Mucosa of descending colon (tissue), 3 donors: ENCODE data around the gene INPP5F. TPM values are rescaled to one million over a fixed set of nuclear protein-coding genes. Genes with fewer than 3 reads are reported as not detected.
"Not testable (repeated sequence)": the region's sequence is repeated elsewhere in the genome, so short reads cannot be mapped to it uniquely, and the experiment has no call there.

Source experiments
- ATAC-seq: fragments of 200-7000 bp; cut with Tn5 transposase; one replicate; pipeline ENCODE4 v1.9.1; 2020; ENCODE audit warnings: mild to moderate bottlenecking, moderate library complexity
- DNase-seq, 3 donors: peaks; one replicate each; pipeline ENCODE4 v3.0.0-alpha.2; 2020
- H3K36me3 ChIP-seq: fragments of 200-600 bp; one replicate; pipeline ENCODE4 v1.8.0; 2021; ENCODE audit warnings: low read depth, mild to moderate bottlenecking
- H3K4me1 ChIP-seq: fragments of 200-600 bp; one replicate; pipeline ENCODE4 v1.8.0; 2021; ENCODE audit warnings: low read depth, mild to moderate bottlenecking
- H3K4me3 ChIP-seq: fragments of 200-600 bp; one replicate; pipeline ENCODE4 v1.8.0; 2021; ENCODE audit warnings: mild to moderate bottlenecking
- H3K9me3 ChIP-seq: fragments of 200-600 bp; one replicate; pipeline ENCODE4 v1.8.0; 2021; ENCODE audit warnings: mild to moderate bottlenecking
- CTCF ChIP-seq: fragments of 200-600 bp; IDR thresholded peaks from one replicate; pipeline ENCODE4 v1.8.0; 2022; ENCODE audit warnings: antibody characterized with exemption, mild to moderate bottlenecking
- intact Hi-C, 2 donors: fragments of 100-400 bp; cut with DNase I in 1 of 2; cut with micrococcal nuclease in 1 of 2; formaldehyde crosslinking; loops; one replicate each; pipeline versions ENCODE4 v1.11.0 to v1.11.1; 2022; cut with DNase I, micrococcal nuclease
- total RNA-seq, 3 donors: library from RNA; stranded (reverse); fragmentation: NEBNext Ultra II Directional in 2 of 3; extraction: Animal tissue kit (Norgen Biotek cat#: 25700) in 2 of 3; gene quantifications; one replicate each; pipeline versions ENCODE4 v1.2.1 to v1.2.4, GENCODE V29; 2021 to 2023
- donor health status: DM: no; HTN: no; CAD: no; lungs with moderate emphysema.
- donor health status: DM: no; HTN: no; CAD: no.
- donor health status: DM: no; HTN: yes; CAD: no.

Gene INPP5F
- total RNA-seq, 3 donors from 2014 or later = 12.5 to 19.9 (median 13.2) TPM

- H3K4me1 ChIP-seq = peaks cover 5% of the 10 kb centered on the region
- H3K4me3 ChIP-seq = no peak overlapping the region
- no peak for ATAC-seq
- no peak for DNase-seq
- intact Hi-C loops = loop anchor here in 1 of 2 donors (10.0 kb wide), 1 partner anchor 121 kb away; no protein-coding TSS in a partner anchor
- no peaks in the 10 kb centered on the region for H3K9me3 ChIP-seq
- H3K36me3 ChIP-seq = no peaks in the 10 kb centered on the region
- TF ChIP-seq CTCF = no peak
Measured at GRCh38 chr10:119865699-119866240, 139.9 kb downstream of the INPP5F start.

- no peak for TF ChIP-seq CTCF
- Histone ChIP-seq H3K9me3 (no peaks in the 10 kb centered on the region), H3K4me1 (peaks cover 12% of the 10 kb centered on the region), H3K4me3 (no peak overlapping the region), H3K36me3 (no peaks in the 10 kb centered on the region)
- DNase-seq (no peak), ATAC-seq (no peak)
- intact Hi-C loops = loop anchor here in 1 of 2 donors (10.0 kb wide), 1 partner anchor 123 kb away; no protein-coding TSS in a partner anchor
Measured at GRCh38 chr10:119867317-119867716, 141.5 kb downstream of the INPP5F start.

GRCh38 chr10:119869398-119869797 lies 143.5 kb downstream of the INPP5F start:
- intact Hi-C loops = loop anchor here in 1 of 2 donors (10.0 kb wide), 1 partner anchor 125 kb away; no protein-coding TSS in a partner anchor

GRCh38 chr10:119871881-119872609 lies 146.2 kb downstream of the INPP5F start:
- TF ChIP-seq CTCF = no peak
- ATAC-seq = peak; percentile 56
- intact Hi-C loops = no loop called here
- H3K36me3 ChIP-seq = no peaks in the 10 kb centered on the region
- peaks cover 16% of the 10 kb centered on the region for H3K4me1 ChIP-seq
- H3K4me3 ChIP-seq = peak overlapping the region; percentile 80
- no peaks in the 10 kb centered on the region for H3K9me3 ChIP-seq
- peak; percentile 68 to 82 (median 78) for DNase-seq

More at GRCh38 chr10:119869398-119869797, 143.5 kb downstream of the INPP5F start:
- ATAC-seq, H3K4me3 ChIP-seq, DNase-seq, H3K36me3 ChIP-seq, H3K9me3 ChIP-seq: not testable (repeated sequence)
- peaks cover 16% of the 10 kb centered on the region for H3K4me1 ChIP-seq

GRCh38 chr10:119872610-119872859 lies 146.7 kb downstream of the INPP5F start, which contains the start of gene MCMBP:
Gene MCMBP, minus strand, starts transcription at chr10:119872843. Its CDS starts 259 bp downstream, at chr10:119872584.
- ATAC-seq (no peak), DNase-seq (no peak)
- intact Hi-C loops = no loop called here
- Histone ChIP-seq H3K9me3 (no peaks in the 10 kb centered on the region), H3K36me3 (no peaks in the 10 kb centered on the region), H3K4me1 (peaks cover 16% of the 10 kb centered on the region), H3K4me3 (peak within 1 kb of the TSS; percentile 80)
- TF ChIP-seq CTCF = no peak
